Stimulated activated naive CD8-positive, alpha-beta T cell treated with anti-CD3 and anti-CD28 coated beads, Interleukin-15, Interleukin-2, amounts not matched to agents 100 U/mL and 50 U/mL, for 24 hours (primary cell): ENCODE data around the gene RBM15.

Experiments used
- ATAC-seq: fragments of 150-1000 bp; cut with Tn5 transposase; one replicate; pipeline ENCODE4 v1.10.0; 2021
- DNase-seq: peaks from one replicate; pipeline ENCODE4 v3.0.0; 2021

Gene RBM15, protein sequence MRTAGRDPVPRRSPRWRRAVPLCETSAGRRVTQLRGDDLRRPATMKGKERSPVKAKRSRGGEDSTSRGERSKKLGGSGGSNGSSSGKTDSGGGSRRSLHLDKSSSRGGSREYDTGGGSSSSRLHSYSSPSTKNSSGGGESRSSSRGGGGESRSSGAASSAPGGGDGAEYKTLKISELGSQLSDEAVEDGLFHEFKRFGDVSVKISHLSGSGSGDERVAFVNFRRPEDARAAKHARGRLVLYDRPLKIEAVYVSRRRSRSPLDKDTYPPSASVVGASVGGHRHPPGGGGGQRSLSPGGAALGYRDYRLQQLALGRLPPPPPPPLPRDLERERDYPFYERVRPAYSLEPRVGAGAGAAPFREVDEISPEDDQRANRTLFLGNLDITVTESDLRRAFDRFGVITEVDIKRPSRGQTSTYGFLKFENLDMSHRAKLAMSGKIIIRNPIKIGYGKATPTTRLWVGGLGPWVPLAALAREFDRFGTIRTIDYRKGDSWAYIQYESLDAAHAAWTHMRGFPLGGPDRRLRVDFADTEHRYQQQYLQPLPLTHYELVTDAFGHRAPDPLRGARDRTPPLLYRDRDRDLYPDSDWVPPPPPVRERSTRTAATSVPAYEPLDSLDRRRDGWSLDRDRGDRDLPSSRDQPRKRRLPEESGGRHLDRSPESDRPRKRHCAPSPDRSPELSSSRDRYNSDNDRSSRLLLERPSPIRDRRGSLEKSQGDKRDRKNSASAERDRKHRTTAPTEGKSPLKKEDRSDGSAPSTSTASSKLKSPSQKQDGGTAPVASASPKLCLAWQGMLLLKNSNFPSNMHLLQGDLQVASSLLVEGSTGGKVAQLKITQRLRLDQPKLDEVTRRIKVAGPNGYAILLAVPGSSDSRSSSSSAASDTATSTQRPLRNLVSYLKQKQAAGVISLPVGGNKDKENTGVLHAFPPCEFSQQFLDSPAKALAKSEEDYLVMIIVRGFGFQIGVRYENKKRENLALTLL

DNA sequence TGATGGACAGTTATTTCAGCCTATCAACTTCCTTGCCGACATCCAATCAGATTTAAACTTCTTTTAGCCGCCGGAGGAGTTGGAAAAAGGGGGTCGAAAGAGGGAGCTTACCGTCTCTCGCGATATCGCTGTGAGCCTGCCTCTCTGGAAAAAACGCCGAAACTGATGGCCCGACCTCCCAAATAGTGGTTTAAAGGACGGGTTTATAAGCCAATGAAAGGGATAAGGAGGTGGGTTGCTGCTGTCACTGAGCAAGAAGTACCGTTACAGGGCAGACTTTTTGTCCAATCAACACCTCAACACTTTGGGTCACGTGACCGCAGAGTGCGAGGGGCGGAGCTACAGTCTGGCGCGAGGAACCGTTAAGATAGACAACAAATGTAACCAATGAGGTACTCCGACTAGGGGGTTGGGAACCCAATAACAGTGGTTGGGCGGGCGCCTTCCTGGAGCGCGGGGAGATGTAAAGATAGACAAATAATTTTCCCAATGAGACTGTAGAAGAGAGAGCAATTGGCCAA lies at the start of gene RBM15:
Gene RBM15 (plus strand): TSS at position 492 of the 521 bp plus-strand sequence. CDS start 29 bp downstream, at position 521.
- ATAC-seq (peak; percentile 83), DNase-seq (peak; percentile 92)

GRCh38 chr1:110291241-110292030 lies 47.7 kb upstream of the RBM15 start:
- ATAC-seq (no peak), DNase-seq (no peak)

DNA sequence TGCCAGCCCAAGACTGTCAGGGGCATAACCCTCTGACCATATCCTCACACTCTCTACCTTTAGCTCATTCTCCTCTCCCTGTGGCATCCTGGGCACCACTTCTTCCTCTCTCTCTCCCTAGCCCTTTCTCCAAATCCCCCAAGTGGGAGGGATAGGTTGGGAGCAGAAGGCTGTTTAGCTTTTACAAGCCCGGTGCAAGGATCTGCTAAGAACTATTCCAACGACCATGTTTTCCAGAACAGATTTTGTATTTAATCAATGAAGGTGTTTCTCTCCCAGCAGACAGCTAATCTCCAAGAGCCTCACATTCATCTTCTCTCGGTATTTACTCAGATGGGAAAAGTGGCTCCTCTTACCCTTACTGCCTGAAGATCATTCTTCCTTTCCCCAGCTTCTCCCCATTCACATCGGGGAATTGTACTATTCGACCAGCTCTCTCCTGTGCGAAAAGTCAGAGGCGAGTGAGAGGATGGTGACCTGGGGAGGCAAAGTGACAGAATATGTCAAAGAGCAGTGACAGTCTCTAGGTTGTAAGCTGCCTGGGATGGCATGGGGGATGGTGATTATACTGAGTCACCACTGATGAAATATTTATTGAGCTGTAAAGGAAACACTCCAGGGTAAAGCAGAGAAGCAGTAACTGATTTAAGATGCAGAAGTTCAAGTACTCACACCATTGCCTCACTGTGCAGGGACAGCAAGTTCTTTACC lies 47.0 kb upstream of the RBM15 start:
- DNase-seq: no peak
- no peak for ATAC-seq

DNA sequence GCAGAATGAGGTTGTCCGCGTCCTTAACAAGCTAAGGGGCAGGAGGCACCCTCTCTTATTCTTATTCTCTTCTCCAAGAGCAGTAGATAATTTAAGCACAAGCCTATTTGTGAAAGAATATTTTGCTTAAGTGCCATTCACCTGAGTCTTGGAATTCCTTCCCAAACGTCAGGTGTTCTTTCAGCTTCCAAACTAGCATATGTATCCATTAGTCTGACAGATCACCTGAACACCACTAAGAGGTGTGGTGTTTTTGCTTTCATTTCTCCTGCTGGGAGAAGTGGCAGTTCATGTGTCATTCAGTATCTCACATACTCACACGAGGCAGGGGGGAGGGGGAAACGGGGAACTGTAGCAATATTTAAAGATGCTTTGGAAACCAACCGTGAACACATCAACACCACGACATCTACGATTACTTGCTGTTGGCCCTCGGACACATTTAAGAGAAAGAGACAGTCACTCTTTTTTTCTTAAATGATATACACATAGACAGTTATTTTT lies 45.5 kb upstream of the RBM15 start:
- ATAC-seq (no peak), DNase-seq (no peak)

GRCh38 chr1:110294308-110294707 lies 44.9 kb upstream of the RBM15 start:
- ATAC-seq: no peak
- no peak for DNase-seq

GRCh38 chr1:110298991-110299390 lies 40.2 kb upstream of the RBM15 start:
- DNase-seq (no peak), ATAC-seq (no peak)

GRCh38 chr1:110300412-110301085 lies 38.6 kb upstream of the RBM15 start:
- no peak for DNase-seq
- no peak for ATAC-seq

DNA sequence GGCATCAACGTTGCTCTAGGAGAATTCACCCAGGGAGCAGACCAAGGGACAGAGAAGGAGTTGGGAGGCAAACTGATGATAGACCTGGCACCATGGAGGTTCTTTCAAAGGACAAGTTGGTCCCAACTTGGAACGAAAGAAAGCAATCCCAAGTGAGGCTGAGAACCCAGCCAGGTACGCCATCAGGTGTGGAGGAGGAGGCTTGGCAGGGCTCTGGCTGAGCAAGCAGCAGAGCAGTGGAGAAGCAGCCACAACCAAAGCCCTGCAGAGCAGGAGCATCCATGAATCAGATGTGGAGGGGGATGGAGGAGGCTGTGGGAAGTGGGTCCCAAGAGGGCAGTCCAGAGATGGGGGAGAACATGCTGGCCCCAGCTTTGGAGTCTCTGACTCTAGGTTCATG lies 36.3 kb upstream of the RBM15 start:
- DNase-seq: no peak
- no peak for ATAC-seq

DNA sequence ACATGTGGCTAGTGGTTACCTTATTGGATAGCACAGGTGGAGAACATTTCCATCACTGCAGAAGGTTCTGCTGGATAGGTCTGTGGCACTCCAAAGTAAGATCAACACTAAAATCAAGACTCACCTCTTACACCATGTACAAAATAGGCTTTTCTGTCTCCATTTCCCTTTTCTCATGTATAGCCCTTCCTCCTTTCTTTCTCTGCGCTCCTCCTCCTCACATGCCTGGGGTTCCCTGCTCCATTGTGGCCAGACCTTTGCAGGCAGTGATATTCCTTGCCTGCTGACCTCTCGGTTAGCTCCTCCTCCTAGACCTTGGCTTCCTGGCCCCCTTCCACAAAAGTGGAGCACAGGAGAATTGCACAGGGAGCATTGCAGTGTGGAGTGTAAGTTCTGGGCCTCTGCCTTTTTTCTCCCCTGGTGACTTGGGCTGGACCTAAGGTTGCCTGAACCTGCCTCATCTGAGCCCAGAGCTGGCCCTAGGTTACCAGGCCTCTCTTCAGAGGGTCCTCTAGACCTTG lies 33.2 kb upstream of the RBM15 start:
- ATAC-seq (no peak), DNase-seq (no peak)

DNA sequence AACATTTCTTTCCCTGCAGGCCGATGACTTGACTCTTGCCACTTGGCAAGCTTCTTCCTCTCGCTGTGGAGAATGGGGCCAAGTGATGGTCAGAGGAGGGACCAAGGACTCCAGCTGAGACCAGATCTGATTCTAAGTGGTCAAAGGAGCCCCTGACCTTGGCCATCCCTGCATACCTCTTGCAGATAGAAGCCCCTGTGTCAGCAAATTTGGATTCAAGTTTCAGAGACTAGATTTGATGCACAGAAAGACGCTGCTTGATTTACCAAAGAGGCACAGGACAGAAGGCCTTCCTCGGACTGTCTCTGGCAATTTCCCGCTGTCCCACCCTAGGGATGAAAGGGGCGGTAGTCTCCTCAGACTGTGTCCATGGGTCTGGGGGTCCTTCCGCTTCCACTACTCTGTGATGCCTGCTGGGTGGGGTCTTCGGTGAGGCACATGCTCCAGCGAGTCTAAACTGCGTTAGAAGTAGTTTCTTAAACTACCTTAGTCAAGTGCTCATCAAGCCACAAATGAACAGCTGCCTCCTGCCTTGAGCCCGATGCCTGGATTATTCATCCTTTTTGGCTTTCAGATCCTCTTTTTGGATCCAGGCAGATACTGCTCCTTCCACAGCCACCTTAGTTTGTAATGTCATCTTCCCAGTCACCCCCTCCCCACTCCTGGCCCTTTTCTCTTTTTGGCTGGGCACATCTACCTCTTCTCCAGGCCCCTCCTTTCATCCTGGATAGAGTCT lies 31.8 kb upstream of the RBM15 start:
- DNase-seq: no peak

DNA sequence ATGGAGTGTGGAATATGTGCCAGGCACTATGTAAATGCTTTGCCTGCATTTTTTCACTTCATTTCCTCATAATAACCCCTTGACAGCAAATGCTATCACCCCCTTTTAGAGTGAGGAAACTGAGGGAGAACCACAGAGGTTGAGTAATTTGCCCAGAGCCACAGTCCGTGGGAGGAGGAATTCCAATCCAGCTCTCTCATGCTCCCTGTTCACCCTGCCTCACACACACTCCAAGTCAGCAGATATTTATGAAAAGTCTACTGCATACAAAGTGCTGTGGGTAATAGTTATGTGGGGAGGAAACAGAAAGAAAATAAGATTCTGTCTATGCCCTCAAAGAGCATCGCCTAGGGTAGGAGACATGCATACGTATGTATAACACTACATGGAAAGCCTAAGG lies 30.9 kb upstream of the RBM15 start:
- DNase-seq: no peak
- ATAC-seq: no peak

More for the DNA sequence above, 31.8 kb upstream of the RBM15 start:
- no peak for ATAC-seq

DNA sequence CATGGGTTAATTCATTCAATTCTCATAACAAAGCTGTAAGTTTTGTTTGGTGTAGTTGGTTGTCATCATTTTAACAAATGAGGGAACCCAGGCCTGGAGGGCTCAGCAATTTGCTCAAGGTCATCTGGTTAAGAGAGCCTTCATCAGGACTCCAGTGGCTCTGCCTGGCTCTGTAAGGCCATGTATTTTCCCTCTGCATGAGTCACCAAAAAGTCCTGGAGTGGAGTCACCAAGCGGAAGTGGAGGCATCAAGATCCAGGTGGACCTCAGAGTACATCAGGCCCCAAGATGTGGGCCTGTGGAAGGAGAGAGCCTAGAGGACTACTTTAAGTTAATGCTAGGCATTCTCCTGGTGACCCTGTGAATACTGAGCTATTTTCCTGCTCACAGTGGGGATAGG lies 30.0 kb upstream of the RBM15 start:
- ATAC-seq: no peak
- DNase-seq: no peak

GRCh38 chr1:110309767-110310166 lies 29.4 kb upstream of the RBM15 start:
- ATAC-seq: no peak
- DNase-seq: no peak

DNA sequence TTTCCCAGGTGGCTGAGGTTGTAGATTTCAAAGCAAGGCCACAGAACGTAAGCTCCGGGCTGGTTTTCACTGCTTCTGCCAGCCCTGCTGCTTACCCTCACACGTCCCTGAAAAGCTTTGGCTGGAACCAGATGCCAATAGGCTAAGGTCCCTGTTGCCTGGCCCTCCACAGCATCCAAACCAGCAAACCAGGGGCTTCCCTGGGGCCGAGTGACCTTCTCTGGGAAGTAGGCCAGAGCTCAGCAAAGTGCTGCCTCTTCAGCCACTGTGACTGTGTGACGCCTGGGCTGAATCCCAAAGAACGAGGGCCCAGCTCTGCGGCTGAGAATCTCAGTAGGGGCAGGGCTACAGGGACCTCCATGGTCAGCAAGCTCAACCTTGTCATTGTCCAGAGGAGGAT lies 28.9 kb upstream of the RBM15 start:
- DNase-seq: no peak
- ATAC-seq: no peak

DNA sequence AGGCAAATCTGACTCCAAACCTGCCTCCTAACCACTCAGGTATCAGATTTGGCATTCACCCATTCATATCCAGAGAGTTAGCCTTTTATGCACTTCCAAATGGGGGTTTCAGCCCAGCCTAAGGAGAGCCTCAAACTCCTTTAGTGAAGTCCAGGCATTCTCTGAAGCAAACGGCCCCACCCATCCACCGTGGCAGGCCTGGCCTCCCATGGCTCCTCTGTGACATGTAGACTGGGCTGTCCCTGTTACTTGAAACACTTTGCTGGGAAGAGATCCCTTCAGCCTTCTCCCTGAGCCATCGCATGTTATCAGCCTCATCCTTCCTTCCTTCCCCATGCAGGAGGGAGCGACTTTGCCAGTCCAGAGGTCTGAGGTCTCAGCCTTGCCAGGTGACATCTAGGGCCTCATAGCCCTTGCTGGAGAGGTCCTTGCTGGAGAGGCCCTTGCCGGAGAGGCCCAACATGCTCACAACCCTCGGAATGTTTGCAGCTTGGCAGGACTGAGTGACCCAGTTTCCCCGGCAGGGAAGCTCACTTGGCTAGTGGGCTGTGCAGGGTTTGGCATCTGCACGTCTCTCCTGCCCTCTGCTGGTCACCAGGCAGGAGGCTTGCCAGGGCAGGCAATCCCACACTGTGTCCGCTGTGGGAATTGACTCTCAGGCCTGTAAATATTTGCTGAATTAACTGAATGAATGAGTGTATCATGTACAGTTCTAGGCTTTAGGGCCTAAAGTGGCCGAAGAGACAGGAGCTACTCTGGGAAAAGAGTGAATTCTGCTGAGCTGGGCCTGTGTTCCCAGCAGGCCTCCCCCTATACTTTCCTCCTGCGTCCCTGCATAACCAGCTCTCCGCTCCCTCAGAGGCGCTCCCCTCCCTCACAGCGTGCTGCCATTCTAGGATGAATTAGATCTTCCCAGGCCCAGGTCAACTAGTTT lies 26.7 kb upstream of the RBM15 start:
- DNase-seq: peak; percentile 77
- peak; percentile 89 for ATAC-seq

GRCh38 chr1:110316735-110317134 lies 22.4 kb upstream of the RBM15 start:
- DNase-seq: no peak

GRCh38 chr1:110318046-110318445 lies 21.1 kb upstream of the RBM15 start:
- ATAC-seq (no peak), DNase-seq (no peak)

More at GRCh38 chr1:110316735-110317134, 22.4 kb upstream of the RBM15 start:
- ATAC-seq: no peak
